Hematopoietic multipotent progenitor cell treated with erythropoietin and hydrocortisone succinate and interleukin-3 and kit ligand, for 6 days (in vitro differentiated cells): ENCODE data around the gene PIGZ.

Source experiments
- DNase-seq: peaks from one replicate; pipeline ENCODE4 v3.0.0-alpha.2; 2015

Gene PIGZ

DNA sequence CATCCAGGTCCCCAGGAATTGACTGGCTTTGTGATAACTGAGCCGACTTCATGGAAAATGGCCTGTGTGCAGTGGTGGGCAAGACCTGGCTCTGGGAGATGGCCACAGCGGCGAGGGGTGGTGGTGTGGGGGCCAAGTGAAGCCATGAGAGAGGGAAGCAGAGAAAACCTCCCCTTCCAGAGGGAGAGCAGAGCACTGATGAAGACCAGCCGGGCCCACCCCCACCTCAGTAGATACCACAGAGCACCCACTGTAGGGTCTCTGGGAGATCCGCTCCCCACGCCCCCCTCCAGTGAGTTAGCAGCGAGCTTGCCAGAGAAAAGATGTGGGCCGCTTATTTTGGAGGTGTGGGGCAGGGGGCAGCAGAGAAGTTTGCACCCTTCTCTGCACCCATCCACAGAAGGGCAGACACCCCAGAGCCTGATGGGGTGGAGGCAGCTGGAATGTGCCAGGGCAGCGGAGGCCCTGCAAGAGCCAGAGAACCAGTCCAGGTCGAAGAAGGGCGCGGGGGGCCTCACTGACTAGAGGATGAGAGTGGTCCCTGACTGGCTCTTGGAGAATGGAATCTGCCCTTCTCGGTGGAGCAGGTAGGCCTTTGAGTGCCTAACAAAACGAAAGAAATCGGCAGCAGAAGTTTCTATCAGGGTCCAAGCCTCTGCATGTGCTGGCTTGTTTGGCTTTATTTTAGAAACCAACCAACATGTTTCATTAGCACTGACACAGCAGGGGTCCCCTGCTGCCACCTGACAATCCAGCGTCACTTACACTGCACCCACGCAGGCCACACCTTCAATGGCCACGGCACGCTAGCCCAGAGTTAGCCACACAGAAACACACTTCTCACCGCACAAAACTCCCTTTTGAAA, 32.7 kb upstream of the PIGZ start:
- no peak for DNase-seq

DNA sequence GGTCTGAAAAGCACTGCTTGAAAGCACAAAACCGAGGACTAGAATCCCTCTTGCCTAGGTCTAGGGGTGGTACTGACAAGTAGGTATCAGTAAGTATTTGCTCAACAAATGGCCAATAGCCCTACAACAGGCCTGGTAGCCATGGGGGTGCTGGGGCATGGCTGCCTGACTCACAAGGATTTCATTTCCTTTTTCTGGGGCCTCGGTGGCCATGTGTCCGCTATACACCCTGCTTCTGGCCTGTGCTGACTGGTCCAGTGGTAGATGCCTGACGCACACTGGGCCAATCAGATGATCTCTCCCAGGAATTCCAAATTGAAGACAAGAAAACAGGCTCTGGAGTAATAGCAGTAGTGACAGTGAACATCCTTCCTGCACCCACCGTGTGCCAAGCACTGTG, 31.6 kb upstream of the PIGZ start:
- no peak for DNase-seq

GRCh38 chr3:196998966-196999760, 30.5 kb upstream of the PIGZ start:
- no peak for DNase-seq

DNA sequence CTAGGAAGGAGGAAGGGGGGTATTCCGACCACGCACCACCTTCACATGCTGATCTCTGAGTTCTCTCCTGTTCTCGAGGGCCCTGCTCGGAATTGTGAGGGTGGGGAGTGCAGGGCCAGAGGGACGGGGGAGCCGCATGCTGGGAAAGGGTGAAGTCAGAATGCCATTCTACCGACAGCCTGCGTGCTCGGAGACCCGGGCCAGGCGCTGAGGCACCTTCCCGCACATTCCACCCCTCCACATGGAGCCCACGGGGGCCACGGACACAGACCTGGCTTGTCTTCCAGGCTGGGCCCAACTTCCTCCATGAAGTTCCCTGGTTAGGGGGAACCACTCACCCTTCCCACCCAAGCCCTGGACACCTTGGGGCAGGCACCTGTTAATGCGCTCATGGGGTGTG, 28.7 kb upstream of the PIGZ start:
- no peak for DNase-seq

GRCh38 chr3:196996454-196997265, 28.0 kb upstream of the PIGZ start:
- no peak for DNase-seq

GRCh38 chr3:196995646-196996355, 27.2 kb upstream of the PIGZ start:
- DNase-seq: no peak

DNA sequence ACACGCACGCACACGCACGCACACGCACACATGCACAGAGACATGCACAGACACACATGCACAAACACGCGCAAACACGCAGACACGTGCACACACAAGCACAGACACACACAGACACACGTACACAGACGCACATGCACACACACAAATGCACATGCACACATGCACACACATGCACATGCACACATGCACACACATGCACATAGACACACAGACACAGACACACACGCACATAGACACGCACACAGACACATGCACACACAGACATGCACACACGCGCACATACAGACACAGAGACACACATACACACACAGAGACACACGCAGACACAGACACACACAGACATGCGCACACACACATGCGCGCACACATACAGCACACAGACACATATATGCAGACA, 26.4 kb upstream of the PIGZ start:
- no peak for DNase-seq

DNA sequence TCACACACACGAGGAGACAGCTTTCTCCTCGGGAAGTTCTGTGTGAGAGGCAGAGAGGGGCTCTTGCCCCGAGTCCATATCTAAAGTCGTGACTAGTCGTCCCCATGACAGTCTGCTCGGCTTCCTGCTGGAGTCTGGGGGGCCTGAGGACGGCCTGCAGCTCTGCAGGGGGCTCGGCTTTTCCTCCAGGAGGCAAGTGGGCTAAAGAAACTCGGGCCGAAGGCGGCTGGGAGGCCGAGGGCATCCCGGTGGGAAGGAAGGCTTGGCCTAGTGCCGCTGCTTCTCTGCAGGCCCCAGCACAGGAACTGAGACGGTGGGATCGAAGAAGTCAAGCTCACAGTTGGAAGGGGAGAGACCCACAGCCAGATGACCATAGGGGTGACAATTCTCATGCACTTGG, 25.4 kb upstream of the PIGZ start:
- no peak for DNase-seq

DNA sequence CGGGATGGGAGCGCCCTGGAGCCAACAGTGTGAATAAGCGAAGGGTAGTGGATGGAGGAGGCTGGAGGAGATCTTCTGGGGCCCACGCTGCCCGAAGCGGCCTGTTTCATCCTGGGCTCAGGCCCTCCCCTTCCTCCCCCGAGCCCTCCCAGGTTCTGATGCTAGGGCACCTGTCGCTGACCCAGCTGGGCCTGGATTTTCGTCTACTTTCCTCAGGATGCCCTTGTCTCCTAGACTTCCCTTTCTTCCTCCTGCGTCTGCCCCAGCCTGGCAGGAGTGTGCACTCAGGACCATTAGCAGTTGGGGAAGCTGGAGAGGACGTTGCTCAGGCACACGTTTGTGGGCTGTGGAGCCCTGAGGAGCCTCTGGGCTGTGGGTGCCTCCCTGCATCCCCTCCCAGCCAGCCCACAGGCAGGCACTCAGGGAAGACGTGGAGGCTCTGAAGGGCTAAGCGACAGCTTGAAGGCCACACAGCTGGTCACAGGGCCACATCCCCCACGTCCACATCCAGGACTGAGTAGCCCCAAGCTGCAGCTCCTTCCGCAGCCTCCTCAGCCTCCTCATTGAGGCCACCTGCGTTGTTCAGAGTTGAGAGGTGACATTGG, 23.9 kb upstream of the PIGZ start:
- DNase-seq: no peak

GRCh38 chr3:196991581-196992460, 23.2 kb upstream of the PIGZ start:
- no peak for DNase-seq

DNA sequence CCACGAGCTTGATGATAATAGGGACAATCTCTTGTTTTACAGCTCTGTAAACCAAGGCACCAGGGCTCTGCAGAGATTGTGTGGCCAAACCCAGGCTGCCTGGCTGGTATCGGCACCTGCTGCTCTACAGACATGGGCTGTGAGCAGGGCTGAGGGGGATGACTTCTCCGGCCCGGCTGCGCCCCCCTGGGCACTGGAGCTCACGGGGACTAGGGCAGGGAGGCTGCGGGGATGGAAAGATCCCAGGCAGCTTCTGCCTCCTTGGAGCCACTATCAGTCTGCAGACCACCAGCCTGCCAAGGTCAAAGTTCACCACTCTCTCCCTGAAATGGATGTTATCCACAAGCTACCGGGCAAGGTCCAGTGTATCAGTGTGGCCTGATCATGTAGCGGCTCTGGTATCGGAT, 22.0 kb upstream of the PIGZ start:
- no peak for DNase-seq

DNA sequence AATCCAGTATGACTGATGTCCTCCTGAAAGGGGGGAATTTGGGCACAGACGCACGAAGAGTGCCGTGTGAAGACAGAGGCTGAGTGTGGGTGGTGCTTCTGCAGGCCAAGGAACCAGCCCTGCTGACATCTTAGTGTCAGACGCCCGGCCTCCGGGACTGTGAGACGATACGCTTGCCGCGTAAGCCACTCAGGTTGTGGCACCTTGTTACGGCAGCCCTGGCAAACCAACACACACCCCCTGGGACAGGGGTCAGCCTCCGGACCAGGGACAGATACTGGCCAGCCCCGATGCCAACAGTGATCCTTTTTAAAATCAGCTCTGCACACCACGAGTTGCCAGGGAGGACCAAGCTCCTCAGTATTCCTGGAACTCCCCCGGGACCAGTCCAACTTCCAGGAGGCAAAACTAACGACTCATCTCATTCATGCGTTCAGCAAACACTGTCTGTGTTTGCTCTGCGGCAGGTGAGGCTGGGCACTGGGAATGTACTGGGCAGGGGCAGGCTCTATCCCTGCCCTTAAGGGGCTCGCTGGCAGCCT, 21.2 kb upstream of the PIGZ start:
- no peak for DNase-seq

- peak; percentile 60 for DNase-seq
Observed at GRCh38 chr3:196988241-196989029, 19.8 kb upstream of the PIGZ start.

GRCh38 chr3:196987022-196987421, 18.4 kb upstream of the PIGZ start:
- no peak for DNase-seq

GRCh38 chr3:196985954-196986885, 17.6 kb upstream of the PIGZ start:
- no peak for DNase-seq

DNA sequence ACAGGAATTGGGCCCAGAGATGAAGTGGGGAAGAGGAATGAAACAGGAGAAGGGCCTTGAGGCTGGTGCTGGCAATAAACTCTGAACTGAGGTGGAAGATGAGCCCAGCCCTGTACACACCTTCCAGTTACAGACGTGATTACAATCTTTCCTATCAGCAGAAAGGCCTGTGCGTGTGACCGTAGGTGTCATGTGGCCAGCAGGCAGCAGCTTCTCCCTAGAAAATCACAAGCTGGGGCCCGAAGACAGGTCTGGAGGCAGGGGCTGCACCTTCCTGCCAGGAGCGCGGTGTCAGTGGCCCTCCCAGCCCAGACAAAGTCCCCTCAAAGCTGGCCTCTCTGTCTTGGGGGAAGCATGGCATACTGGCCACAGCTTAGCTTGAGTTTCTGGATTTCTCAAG, 16.7 kb upstream of the PIGZ start:
- no peak for DNase-seq

- no peak for DNase-seq
Observed at GRCh38 chr3:196983186-196983585, 14.6 kb upstream of the PIGZ start.

DNA sequence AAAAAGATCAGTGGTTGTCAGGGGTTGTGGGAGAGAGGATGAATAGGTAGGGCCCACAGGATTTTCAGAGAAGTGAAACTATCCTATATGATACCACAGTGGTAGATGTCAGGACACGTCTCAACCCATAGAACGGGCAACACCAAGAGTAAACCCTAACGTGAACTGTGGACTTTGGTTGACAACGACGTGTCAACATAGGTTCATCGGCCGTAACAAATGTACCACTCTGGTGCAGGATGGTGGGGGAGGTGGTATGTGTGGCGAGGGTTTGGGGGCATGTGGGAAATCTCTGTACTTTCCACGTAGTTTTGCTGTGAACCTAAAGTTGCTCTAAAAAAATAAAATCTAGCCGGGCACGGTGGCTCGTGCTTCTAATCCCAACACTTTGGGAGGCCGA, 13.0 kb upstream of the PIGZ start:
- DNase-seq: no peak

DNA sequence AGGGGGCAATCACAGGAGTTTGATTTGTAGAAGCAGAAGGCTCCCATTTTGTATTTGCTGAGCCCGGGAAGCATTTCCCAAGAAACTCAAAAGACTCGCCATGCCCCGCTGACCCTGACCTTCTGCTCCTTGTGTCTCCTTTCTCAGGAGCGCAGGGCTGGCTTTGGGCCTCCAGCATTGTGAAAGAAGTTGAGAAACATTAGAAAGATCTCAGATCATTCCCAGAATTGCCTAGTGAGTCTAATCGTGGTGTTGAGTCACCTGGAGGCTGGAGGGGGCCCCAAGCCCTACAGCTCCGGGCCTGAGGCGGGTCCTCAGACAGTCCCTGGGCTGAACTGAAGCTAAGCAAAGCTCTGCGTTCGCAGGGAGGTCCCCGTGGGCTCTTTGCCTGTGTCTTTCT, 10.9 kb upstream of the PIGZ start:
- no peak for DNase-seq
